Inferior parietal cortex (tissue), 1 donor: ENCODE results near the gene IL6ST.
"Not testable (repeated sequence)": the region's sequence is repeated elsewhere in the genome, so short reads cannot be mapped to it uniquely, and the experiment has no call there.

Experiments
- DNase-seq: peaks from one replicate; pipeline ENCODE4 v3.0.0-alpha.2; 2016; ENCODE audit errors: extremely low spot score

IL6ST gene

GRCh38 chr5:55966284-55966683 lies 28.5 kb downstream of the IL6ST start:
- no peak for DNase-seq

- DNase-seq, result no peak
Observed at GRCh38 chr5:55965525-55965924, 29.2 kb downstream of the IL6ST start.

- no peak for DNase-seq
Observed at GRCh38 chr5:55960779-55961178, 34.0 kb downstream of the IL6ST start.

- no peak for DNase-seq
Observed at GRCh38 chr5:55959208-55959607, 35.6 kb downstream of the IL6ST start.

GRCh38 chr5:55941154-55941553 lies 53.6 kb downstream of the IL6ST start:
- not testable (repeated sequence) for DNase-seq

- not testable (repeated sequence) for DNase-seq
Observed at GRCh38 chr5:55937598-55937997, 57.2 kb downstream of the IL6ST start.

GRCh38 chr5:55936100-55936693 lies 58.6 kb downstream of the IL6ST start:
- DNase-seq, result peak; percentile 80

- DNase-seq, result no peak
Observed at GRCh38 chr5:55935371-55935770, 59.4 kb downstream of the IL6ST start.

- no peak for DNase-seq
Observed at GRCh38 chr5:55934720-55935119, 60.0 kb downstream of the IL6ST start.

GRCh38 chr5:55934115-55934613 lies 60.6 kb downstream of the IL6ST start:
- DNase-seq, result no peak

- no peak for DNase-seq
Observed at GRCh38 chr5:55933377-55934114, 61.2 kb downstream of the IL6ST start.

GRCh38 chr5:55932700-55933099 lies 62.1 kb downstream of the IL6ST start:
- DNase-seq, result no peak

- DNase-seq, result no peak
Observed at GRCh38 chr5:55929020-55929799, 65.6 kb downstream of the IL6ST start.

GRCh38 chr5:55927861-55928655 lies 66.7 kb downstream of the IL6ST start:
- DNase-seq, result no peak

GRCh38 chr5:55926476-55926875 lies 68.3 kb downstream of the IL6ST start:
- no peak for DNase-seq

GRCh38 chr5:55925712-55926111 lies 69.1 kb downstream of the IL6ST start:
- DNase-seq, result no peak

- DNase-seq, result no peak
Observed at GRCh38 chr5:55925181-55925580, 69.6 kb downstream of the IL6ST start.

GRCh38 chr5:55924744-55925143 lies 70.0 kb downstream of the IL6ST start:
- DNase-seq, result no peak

- DNase-seq, result no peak
Observed at GRCh38 chr5:55923865-55924500, 70.8 kb downstream of the IL6ST start.

- no peak for DNase-seq
Observed at GRCh38 chr5:55923177-55923771, 71.5 kb downstream of the IL6ST start.

GRCh38 chr5:55921617-55922016 lies 73.1 kb downstream of the IL6ST start:
- no peak for DNase-seq
